ENCODE data around the gene ANKMY1. TPM values are rescaled to one million over a fixed set of nuclear protein-coding genes. Genes with fewer than 3 reads are reported as not detected.

ANKMY1 gene
- polyA plus RNA-seq, 4 donors = 9.6 to 14.5 (median 10.9) TPM

DNA sequence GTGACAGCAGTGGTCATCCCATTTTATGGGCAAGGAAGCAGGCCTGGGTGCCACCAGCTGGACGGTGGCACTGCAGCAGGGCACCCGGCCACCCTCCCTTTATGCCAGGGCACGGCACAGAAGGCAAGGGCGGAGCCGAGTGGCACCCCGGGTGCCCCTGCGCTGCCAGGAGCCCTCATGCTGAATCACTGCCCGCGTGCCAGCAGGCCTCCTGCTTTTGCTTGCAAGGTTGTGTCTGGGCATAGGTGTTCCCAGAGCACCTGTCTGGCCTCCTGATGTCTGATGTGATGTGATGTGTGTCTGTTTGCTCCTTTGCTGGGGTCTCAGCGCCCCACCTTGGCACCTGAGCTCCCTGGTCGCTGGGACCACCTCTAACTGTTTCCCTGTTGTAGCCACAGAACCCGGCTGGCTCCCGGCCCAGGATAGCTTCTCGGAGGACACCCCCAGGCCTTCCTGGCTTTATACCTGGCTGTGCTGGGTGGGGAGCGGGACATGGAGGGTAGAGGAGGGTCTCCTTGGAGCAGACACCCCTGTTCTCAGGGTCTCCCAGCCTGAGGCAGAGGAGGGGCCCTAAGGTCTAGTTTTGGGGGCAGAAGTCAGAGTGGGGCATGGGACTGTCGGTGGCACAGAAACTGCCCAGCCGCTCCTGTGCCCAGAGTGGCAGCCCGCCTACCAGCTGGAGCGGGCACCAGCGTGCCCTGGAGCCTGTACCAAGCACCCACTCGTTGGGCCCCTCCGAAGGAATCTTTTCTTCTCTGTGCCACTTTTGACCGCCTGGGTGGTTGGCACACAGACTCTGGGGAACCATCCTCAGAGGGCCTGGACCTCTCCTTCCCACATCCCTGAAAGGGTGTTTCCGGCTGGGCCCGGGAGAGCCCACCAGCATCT lies 118.7 kb downstream of the ANKMY1 start:
- DNase-seq (ENCODE audit: low read depth in 4 of 4, low spot score in 3 of 4) = no peak

DNA sequence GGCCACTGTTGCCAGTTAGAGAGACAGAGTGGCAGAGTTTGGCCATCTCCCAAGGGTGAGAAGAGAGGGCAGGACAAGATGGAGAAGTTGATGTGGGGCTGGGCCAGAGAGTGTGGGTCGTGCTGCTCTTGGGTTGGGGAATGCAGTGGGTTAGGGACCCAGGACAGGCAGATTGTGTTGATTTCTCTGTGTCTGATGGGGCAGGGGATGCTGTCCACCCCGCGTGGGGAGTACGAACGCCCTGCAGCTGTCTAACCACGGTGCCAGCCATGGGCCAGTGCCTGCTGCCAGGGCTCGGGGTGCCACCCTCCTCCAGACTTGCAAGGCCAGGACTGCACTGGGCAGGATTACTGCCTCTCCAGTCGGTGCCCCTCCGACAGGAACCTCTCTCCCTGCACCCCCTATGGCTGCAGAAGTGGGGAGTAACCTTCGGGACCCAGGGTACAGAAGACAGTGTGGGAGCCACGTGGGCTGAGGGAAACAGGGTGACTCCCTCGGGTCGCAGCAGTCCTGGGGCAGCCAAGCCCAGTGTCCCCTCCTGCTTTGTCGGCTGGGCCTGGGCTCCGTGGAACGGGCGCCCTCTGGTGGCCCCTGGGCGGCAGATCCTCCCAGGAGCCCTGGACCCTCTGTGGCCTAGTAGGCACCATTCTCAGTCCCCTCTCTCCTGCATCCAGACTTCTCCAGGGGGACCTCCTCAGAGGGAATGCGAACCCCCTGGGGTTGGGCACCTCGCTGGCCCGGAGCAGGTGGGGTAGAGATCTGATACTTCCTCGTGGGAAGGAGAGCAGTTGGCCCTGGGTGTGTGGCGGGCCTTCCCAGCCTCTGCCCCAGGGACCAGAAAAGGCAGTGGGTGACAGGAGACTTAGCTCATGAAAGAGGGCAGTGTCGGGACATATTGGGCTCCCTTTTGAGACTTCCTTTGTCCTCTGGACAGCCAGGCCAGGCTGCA lies 119.7 kb downstream of the ANKMY1 start:
- DNase-seq (ENCODE audit: low read depth in 4 of 4, low spot score in 3 of 4) = peak in 1 of 4 donors; percentile 61

DNA sequence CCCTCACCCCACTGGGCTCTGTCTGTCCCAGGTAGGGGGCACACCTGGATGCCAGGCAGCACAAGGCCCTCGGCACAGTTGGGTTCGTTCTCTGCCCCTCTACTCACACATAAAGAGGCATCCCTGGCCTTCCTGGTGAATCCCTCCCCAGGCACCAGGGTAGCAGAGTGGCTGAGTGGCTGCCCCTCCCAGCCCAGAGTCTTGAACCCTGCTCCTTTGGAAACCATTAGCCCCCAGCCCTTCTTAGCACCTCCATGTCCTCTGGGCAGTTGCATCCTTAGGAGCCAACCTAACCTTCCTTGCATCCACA lies 120.3 kb downstream of the ANKMY1 start:
- DNase-seq (ENCODE audit: low read depth in 4 of 4, low spot score in 3 of 4) = no peak

DNA sequence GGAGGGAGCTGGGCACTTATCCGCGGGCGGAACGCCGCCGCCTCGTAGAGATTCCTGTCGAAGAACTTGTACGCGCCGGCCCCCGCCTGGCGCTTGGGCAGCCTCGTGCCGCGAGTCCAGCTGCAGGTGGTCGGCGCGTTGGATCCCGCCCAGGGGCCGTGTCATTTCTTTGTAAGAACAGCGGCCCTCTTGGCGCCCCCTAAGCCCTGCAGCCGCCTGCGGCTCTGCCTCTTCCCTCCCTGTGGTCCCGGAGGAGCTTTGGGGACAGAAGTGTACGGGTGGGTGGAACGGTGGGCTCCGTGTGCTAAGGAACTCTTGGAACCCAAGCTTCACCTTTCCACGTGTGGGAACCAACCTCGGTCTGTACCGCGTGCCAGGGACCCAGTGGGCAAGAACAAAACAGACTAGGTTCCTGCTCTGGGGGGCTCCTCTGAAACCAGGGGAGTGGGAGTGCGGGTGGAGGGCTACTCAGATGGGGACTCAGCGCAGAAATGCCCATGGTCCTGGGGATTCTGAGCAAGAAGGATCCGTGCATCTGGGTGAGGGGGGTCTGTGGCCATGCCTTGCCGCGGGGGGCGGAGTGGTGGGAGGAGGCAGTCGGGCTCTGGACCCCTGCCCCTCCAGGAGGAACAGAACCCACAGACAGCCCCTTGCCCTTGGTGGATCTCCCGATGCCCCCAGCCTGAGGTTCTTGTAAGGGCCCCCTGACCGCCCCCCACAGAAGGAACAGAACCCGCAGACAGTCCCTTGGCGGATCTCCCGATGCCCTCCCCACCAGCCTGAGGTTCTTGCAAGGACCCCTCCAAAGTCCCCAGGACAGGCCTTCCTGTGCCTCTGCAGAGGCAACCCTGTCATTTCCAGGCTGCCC lies 120.9 kb downstream of the ANKMY1 start:
- DNase-seq (ENCODE audit: low read depth in 4 of 4, low spot score in 3 of 4) = no peak

DNA sequence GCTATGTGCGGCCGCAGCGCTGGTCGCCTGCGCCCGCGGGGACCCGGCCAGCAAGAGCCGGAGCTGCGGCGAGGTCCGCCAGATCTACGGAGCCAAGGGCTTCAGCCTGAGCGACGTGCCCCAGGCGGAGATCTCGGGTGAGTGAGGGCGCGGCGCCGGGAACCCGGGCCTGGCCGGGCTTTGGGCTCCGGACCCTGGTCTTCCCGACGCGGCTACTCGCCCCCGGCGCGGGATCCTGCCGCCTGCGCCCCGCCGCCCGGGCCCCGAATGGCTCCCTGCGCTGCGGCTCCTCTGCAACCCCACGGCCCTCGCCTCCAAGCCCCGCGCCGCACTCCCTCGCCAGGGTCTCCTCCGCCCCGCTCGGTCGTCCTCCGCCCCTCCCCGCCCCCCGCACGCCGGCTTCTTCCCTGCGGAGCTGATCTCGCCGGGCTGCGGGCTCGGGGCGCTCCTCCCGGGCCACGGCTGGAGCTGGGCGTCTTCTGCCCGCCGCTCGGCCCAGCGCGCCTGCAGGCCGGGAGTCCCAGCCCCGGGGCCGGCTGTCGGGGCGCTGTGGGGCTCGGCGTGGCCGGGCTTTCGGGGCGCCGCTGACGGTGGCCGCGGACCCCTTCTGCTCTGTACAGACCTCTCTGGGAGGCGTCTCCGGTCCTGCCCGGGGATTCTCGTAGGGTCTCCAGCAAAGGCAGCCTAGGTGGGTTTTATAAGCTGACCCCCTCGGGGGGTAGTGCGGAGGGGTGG lies 121.7 kb downstream of the ANKMY1 start:
- DNase-seq (ENCODE audit: low read depth in 4 of 4, low spot score in 3 of 4) = no peak

GRCh38 chr2:240435457-240435947 lies 122.3 kb downstream of the ANKMY1 start, which contains the start of gene GPC1:
Gene GPC1, plus strand, starts transcription at chr2:240435663. Its CDS starts 256 bp downstream, at chr2:240435919.
- peak in 1 of 4 donors; percentile 66 for DNase-seq (ENCODE audit: low read depth in 4 of 4, low spot score in 3 of 4)

- peak in 3 of 4 donors; percentile 78 to 80 (median 80) for DNase-seq (ENCODE audit: low read depth in 4 of 4, low spot score in 3 of 4)
Measured at GRCh38 chr2:240434728-240435456, 122.9 kb downstream of the ANKMY1 start.

GRCh38 chr2:240433973-240434727 lies 123.6 kb downstream of the ANKMY1 start:
- no peak for DNase-seq (ENCODE audit: low read depth in 4 of 4, low spot score in 3 of 4)

- no peak for DNase-seq (ENCODE audit: low read depth in 4 of 4, low spot score in 3 of 4)
Measured at GRCh38 chr2:240432820-240433801, 124.7 kb downstream of the ANKMY1 start.

- DNase-seq (ENCODE audit: low read depth in 4 of 4, low spot score in 3 of 4) = no peak
Measured at GRCh38 chr2:240432430-240432819, 125.4 kb downstream of the ANKMY1 start.

- no peak for DNase-seq (ENCODE audit: low read depth in 4 of 4, low spot score in 3 of 4)
Measured at GRCh38 chr2:240431661-240432424, 125.9 kb downstream of the ANKMY1 start.

DNA sequence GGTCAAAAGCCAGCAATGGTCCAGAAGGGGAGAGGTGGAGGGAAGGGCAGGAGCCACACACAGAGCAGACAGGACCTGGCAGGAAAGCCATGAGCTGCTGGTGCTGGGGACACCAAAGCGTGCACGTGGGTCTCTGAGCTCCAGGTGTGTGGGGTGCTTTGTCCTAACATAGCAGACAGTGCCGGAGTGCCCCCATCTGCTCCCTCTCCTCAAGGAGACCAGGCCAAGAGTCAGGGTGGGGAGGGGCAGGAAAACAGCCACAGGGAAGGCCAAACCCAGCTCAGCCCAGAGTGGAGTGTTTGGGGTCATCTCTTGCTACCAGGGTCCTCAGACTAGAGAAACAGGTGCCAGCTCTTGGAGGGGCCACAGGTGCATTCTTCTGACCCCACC lies 126.5 kb downstream of the ANKMY1 start:
- DNase-seq (ENCODE audit: low read depth in 4 of 4, low spot score in 3 of 4) = no peak

DNA sequence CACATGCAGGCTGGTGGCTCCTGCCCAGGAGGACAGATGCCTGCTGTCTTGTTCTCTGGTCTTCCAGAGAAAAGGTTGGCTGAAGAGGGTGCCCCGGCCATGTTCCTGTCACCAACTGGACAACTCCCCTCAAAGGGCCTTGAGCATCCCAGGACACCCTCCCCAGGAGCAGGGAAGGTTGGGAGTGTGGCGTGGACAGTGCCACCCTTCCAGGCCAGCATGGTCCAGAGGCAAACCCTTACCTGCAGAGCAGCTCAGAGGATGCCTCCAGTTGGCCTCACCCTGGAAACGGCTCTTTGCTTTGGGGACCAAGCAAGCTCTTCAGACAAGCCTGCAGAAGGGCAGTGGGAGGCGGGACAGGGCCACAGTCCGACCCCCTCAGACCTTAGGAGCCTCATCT lies 127.2 kb downstream of the ANKMY1 start:
- no peak for DNase-seq (ENCODE audit: low read depth in 4 of 4, low spot score in 3 of 4)

- DNase-seq (ENCODE audit: low read depth in 4 of 4, low spot score in 3 of 4) = no peak
Measured at GRCh38 chr2:240429872-240430491, 127.8 kb downstream of the ANKMY1 start.

Data from right renal pelvis (tissue), 4 donors.